MCF 10A (cell line): ENCODE measurements around the gene EEF1AKMT3. TPM values are rescaled to one million over a fixed set of nuclear protein-coding genes. Genes with fewer than 3 reads are reported as not detected.
A peak's percentile ranks its signal among the peaks of the same experiment; 100 is the strongest.
"Not testable (repeated sequence)": the region's sequence is repeated elsewhere in the genome, so short reads cannot be mapped to it uniquely, and the experiment has no call there.

ENCODE experiments used
- BruUV-seq: library from RNA; stranded (reverse); fragments of 400-500 nt; replicated peaks from 2 replicates; lab custom pipeline; 2021; lab: Mats Ljungman, UMichigan
- CTCF ChIA-PET: fragments of 300-600 bp; sonication (Branson Sonifier 250); formaldehyde crosslinking; extraction: SDS; loops from one replicate; lab custom pipeline; 2021; ENCODE audit warnings: antibody characterized with exemption, inconsistent platforms; lab: Yijun Ruan, JAX
- POLR2A ChIA-PET: fragments of 300-600, 350-650 bp; sonication (Branson Sonifier 250); formaldehyde crosslinking; extraction: SDS; loops from one replicate; lab custom pipeline; 2020; ENCODE audit warnings: antibody characterized with exemption, inconsistent platforms; lab: Yijun Ruan, JAX
- DNase-seq: peaks from one replicate; pipeline ENCODE4 v3.0.0-alpha.2; 2018; ENCODE audit not compliant: unreplicated experiment
- H3K27ac Mint-ChIP-seq: one replicate; pipeline ENCODE4 v1.8.0; 2022; ENCODE audit warnings: mild to moderate bottlenecking, low read depth, mixed read lengths; ENCODE audit not compliant: unreplicated experiment
- H3K27me3 Mint-ChIP-seq: one replicate; pipeline ENCODE4 v1.8.0; 2022; ENCODE audit warnings: mixed read lengths; ENCODE audit not compliant: insufficient read depth, unreplicated experiment
- H3K36me3 Mint-ChIP-seq: one replicate; pipeline ENCODE4 v1.8.0; 2022; ENCODE audit warnings: mild to moderate bottlenecking, moderate library complexity, mixed read lengths; ENCODE audit not compliant: insufficient read depth, unreplicated experiment
- H3K4me1 Mint-ChIP-seq: one replicate; pipeline ENCODE4 v1.8.0; 2022; ENCODE audit warnings: mixed read lengths; ENCODE audit not compliant: insufficient read depth, unreplicated experiment
- H3K4me3 Mint-ChIP-seq: one replicate; pipeline ENCODE4 v1.8.0; 2022; ENCODE audit warnings: mild to moderate bottlenecking, moderate library complexity, mixed read lengths; ENCODE audit not compliant: unreplicated experiment
- H3K9me3 Mint-ChIP-seq: one replicate; pipeline ENCODE4 v1.8.0; 2022; ENCODE audit warnings: mixed read lengths; ENCODE audit not compliant: unreplicated experiment
- CTCF ChIP-seq: fragments of 200-600 bp; IDR thresholded peaks from one replicate; pipeline ENCODE4 v1.8.0; 2022; ENCODE audit warnings: antibody characterized with exemption, mild to moderate bottlenecking; ENCODE audit not compliant: unreplicated experiment
- intact Hi-C: fragments of 100-400 bp; cut with micrococcal nuclease; formaldehyde crosslinking; loops from 2 replicates; pipeline ENCODE4 v1.14.1; 2022
- total RNA-seq: library from RNA; stranded (reverse); gene quantifications from 2 replicates; pipeline ENCODE4 v1.2.3, GENCODE V29; 2022

EEF1AKMT3 gene
- total RNA-seq, 1 experiment from 2014 or later, result 8.1 TPM

- BruUV-seq, result TSS peak; percentile 63
- Mint-ChIP-seq H3K4me1 (peaks cover 39% of the 10 kb centered on the region), H3K27me3 (no peaks in the 10 kb centered on the region), H3K36me3 (peaks cover 13% of the 10 kb centered on the region), H3K9me3 (no peaks in the 10 kb centered on the region), H3K27ac (peak overlapping the region; percentile 100), H3K4me3 (peak overlapping the region; percentile 99)
- intact Hi-C loops, result no loop called here
- DNase-seq, result peak; percentile 95
- TF ChIP-seq CTCF, result no peak
- CTCF ChIA-PET, result interaction anchor here (0.5 to 1.7 kb wide), 6 partner anchors 9 to 309 kb away, joined by 3 to 6 read pairs (median 4); partner anchors contain the start of gene TSFM
- POLR2A ChIA-PET, result interaction anchor here (0.6 to 3.4 kb wide), 9 partner anchors 11 to 169 kb away, joined by 3 to 39 read pairs (median 5); partner anchors contain the start of genes CDK4, OS9 and TSFM
These were observed 1.1 kb upstream of the EEF1AKMT3 start for GRCh38 chr12:57771236-57771872.

DNA sequence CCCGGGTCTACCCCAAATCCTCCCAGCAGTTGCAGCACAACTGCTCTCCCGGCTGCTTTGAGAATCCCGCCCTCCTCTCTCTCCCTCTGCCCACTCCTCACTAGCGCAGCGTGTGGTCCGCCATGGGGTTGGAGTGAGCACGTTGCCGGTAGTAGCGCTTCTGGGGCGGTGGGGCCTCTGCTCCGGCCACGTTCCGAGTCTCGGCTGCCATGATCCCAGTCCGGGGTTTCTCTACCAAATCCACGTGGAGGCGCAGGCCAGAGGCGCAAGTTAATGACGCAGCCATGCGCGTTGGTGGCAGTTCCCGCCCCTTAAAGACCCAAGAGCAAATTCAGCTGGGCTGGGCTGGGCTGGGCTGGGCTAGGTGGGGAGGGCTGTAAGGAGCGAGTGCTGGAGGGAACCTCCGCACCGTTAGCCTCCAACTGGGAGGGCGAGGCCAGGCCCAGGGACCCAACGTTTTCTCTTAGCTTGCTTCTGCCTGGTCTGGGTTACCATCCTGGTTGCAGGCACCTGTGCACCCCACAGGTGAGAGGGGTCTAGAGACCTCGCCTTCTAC is 463 bp upstream of the EEF1AKMT3 start, which contains the start of gene METTL1:
Gene METTL1 (minus strand): TSS at position 233 of the 556 bp plus-strand sequence. CDS start 22 bp downstream, at position 211.
- ChIA-PET CTCF (interaction anchor here (0.6 to 1.7 kb wide), 5 partner anchors 9 to 675 kb away, joined by 3 to 6 read pairs (median 4); partner anchors contain the start of gene TSFM), POLR2A (interaction anchor here (0.6 to 3.4 kb wide), 17 partner anchors 10 to 255 kb away, joined by 3 to 39 read pairs (median 4); partner anchors contain the start of genes CDK4, MARCHF9, TSFM and TSPAN31)
- H3K9me3 Mint-ChIP-seq, result no peaks in the 10 kb centered on the region
- peaks cover 13% of the 10 kb centered on the region for H3K36me3 Mint-ChIP-seq
- DNase-seq, result peak; percentile 97
- H3K4me3 Mint-ChIP-seq, result peak within 1 kb of the TSS; percentile 99
- H3K4me1 Mint-ChIP-seq, result peaks cover 33% of the 10 kb centered on the region
- no peaks in the 10 kb centered on the region for H3K27me3 Mint-ChIP-seq
- no peak for TF ChIP-seq CTCF
- peak within 1 kb of the TSS; percentile 100 for H3K27ac Mint-ChIP-seq
- intact Hi-C loops, result no loop called here
- no TSS peak for BruUV-seq

DNA sequence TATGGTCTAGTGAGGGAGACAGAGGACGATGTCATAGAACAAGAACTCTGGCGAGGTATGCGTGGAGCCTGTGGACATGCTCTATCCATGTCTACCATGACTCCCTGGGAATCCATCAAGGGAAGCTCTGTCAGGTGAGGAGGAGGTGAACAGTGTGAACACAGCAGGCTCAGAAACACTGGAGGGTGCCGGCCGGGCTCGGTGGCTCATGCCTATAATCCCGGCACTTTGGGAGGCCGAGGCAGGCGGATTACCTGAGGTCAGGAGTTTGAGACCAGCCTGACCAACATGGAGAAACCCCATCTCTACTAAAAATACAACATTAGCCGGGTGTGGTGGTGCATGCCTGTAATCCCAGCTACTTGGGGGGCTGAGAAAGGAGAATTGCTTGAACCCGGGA is 2.2 kb downstream of the EEF1AKMT3 start:
- H3K9me3 Mint-ChIP-seq, H3K27ac Mint-ChIP-seq, BruUV-seq, H3K4me3 Mint-ChIP-seq, DNase-seq, intact Hi-C loops, H3K27me3 Mint-ChIP-seq: not testable (repeated sequence)
- POLR2A ChIA-PET, result interaction anchor here (0.6 to 3.4 kb wide), 7 partner anchors 7 to 183 kb away, joined by 3 to 39 read pairs (median 3); partner anchors contain the start of genes PIP4K2C and TSFM
- Mint-ChIP-seq H3K4me1 (peaks cover 37% of the 10 kb centered on the region), H3K36me3 (peaks cover 12% of the 10 kb centered on the region)
- CTCF ChIA-PET, result interaction anchor here (0.6 to 1.8 kb wide), 4 partner anchors 8 to 28 kb away, joined by 3 to 8 read pairs (median 4); partner anchors contain the start of gene TSFM

DNA sequence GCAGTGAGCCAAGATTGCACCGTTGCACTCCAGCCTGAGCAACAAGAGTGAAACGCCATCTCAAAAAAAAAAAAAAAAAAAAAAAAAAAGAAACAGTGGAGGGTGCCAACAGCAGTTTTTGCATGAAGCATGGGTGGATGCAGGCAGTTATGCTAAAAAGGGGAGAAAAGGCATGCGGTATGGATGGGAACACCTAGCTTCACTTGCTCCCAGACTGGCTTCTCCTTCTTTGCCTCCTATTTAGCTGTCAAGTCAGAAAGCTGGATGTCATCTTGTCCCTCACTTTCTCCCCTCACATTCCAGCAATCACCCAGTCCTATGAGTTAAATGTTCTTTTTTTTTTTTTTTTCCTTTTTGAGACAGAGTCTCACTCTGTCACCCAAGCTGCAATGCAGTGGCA is 2.6 kb downstream of the EEF1AKMT3 start:
- ChIA-PET CTCF (interaction anchor here (0.6 to 1.8 kb wide), 5 partner anchors 10 to 44 kb away, joined by 3 to 5 read pairs (median 3); partner anchors contain the start of gene AVIL), POLR2A (interaction anchor here (0.6 to 3.4 kb wide), 6 partner anchors 7 to 184 kb away, joined by 3 to 39 read pairs (median 3); partner anchors contain the start of genes PIP4K2C and TSFM)
- peaks cover 12% of the 10 kb centered on the region for H3K36me3 Mint-ChIP-seq
- H3K27me3 Mint-ChIP-seq, result no peaks in the 10 kb centered on the region
- H3K4me3 Mint-ChIP-seq, result no peak overlapping the region
- no peak for TF ChIP-seq CTCF
- H3K4me1 Mint-ChIP-seq, result peaks cover 36% of the 10 kb centered on the region
- DNase-seq, result no peak
- H3K9me3 Mint-ChIP-seq, result no peaks in the 10 kb centered on the region
- no peak overlapping the region for H3K27ac Mint-ChIP-seq
- BruUV-seq, result no TSS peak
- intact Hi-C loops, result no loop called here
